ENCODE results near the gene ABCB6.

ABCB6 gene

DNA sequence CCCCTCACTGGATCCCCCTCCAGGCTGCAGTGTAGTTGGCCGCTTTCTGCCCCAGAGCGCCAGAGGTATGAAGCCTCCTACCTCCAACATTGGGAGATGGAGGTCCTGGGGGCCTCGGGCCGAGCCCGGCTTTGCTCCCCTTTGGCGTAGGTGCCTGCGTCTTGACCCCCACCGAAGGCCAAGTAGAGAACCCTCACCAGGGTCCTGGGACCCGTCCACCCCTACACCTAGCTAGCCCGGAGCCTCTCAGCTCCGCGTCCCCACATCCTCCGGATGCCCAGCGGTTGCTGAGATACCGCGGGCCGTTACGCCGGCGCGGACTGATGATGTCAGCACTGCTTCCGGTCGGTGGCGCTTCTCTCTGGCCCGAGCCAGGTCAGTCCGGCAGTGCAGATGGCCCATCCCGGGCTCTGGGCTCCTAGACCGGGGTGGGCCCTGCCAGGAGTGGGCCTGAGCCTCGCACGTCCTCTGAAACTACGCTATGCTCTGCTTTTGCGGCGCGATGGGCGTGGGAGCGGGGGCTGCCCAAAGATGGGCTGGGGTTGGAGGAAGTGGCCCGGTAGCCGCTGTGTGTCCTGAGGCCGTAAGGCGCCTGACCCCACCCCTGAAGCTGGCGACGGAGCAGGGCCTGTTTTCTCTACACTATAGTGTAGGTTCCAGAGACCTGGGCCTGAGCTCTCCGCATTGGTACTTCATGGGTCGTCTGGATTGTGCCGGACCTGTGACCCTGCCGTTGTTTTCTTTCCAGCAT lies 26.6 kb upstream of the ABCB6 start, which contains the start of the genes GLB1L and STK16:
GLB1L (minus strand) TSS at position 297 of the 751 bp plus-strand sequence. CDS start 1,871 bp downstream, outside the sequence.
STK16 (plus strand) TSS at position 332 of the 751 bp plus-strand sequence. CDS start 521 bp downstream, outside the sequence.
- DNase-seq (ENCODE audit: low read depth) = peak; percentile 85

DNA sequence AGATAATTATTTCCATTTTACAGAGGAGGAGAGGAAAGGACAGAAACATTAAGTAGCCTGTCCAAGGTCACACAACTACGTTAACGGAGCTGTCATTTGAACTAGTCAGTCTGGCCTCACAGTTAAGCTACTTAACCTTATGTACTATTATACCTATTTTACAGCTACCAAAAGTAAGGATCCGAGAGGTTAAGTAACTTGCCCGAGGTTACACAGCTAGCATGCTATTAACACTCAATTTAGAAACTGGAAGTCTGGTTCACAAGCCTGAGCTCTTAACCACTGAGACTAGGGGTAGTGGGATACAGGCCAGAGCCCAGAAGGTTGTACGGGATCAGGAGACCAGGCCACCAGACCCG lies 26.0 kb upstream of the ABCB6 start:
- no peak for DNase-seq (ENCODE audit: low read depth)

DNA sequence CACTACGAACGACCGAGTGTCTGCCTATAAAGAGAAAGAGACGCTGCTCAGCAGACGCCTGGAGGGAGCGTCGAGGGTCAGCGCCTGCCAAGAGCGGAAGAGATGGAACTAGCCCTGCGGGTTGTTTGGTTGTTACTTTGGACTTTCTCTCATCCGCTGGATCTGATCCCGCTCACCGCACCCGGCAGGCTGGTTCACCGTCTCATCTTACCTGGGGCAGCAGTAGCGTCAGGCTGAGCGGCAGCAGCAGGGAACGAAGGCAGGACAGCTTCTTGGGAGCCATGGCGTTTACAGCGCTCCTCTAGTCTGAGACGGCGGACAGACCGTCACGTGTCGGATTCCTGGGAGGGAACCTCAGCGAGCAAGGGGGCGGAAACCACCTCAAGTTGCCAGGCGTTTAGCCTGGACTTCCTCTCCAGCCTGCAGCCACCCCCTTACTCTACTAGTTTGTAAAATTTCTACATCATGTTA lies 24.6 kb upstream of the ABCB6 start:
- no peak for DNase-seq (ENCODE audit: low read depth)

DNA sequence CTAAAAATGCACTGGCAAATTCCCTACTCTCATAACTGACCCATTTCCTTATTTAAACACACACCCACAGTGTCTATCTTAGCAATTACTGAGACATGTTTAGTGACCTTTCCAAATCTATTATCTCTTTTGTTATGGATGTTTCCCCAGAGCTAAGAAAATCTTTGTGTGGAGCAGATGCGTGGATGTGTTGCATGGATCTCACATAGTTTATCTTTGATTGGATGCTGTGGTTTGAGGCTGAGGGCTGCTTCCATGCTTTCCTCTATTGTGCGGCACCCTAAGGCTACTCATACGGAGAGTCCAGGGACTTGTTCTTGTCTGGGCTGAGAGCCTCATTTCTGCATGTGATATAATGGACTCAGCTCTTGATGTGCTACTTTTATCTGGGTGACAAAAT lies 15.6 kb upstream of the ABCB6 start:
- DNase-seq (ENCODE audit: low read depth) = no peak

DNA sequence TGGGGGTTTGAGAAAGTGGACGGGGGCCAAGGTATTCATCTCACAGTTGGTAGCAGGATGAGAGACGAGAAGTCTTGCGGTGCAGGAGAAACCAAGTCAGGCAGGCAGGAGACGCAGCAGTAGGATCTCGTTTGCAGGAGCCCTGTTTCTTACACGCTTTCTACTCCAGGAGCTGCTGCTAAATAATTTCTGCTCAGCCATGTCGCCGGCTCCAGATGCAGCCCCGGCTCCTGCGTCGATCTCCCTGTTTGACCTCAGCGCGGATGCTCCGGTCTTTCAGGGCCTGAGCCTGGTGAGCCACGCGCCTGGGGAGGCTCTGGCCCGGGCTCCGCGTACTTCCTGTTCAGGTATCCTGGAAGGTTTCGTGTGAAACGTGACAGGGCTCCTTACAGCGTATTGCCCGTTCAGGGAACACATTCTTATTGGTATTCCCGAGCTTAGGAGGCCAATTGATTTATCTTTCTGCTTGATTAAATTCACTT lies 11.3 kb upstream of the ABCB6 start:
- DNase-seq (ENCODE audit: low read depth) = no peak

DNA sequence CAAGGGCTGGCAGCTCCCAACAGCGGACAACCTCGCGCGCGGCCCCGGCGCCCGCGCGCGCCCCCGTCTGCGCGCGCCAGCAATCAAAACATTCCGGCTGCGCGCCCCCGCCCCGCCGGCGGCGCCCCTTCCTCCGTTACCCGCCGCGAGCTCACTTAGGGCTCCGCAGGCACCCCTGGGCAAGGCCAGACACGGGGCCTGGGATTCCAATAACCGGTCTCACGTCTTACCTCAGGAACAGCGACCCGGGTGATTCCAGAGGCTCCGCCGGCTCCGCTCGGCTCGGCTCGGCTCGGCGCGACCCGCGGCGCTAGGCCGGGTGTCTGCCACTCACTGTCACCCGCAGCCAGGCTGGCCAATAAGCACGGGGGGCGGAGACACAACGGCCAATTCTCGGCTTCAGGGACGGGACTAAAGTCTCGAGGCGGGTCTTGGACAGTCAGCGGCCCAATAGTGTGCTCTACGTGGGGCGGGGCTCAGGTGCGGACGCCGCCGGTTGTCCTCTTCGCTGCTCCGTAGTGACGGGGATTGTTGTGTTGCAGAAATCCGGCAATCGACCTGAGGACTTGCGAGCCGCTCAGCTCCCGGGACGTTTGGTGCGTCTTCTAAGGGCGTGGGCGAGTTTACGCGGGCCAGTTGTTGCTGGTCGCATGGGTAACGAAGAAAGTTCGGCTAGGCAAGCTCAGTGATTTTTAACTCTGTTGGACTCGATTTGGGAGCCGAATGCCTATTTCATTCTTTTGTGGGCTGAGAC lies 10.7 kb upstream of the ABCB6 start, which contains the start of the genes ANKZF1 and ATG9A:
ANKZF1 (plus strand) TSS at position 502 of the 754 bp plus-strand sequence. CDS start 452 bp downstream, outside the sequence.
ATG9A (minus strand) TSS at position 332 of the 754 bp plus-strand sequence. CDS start 1,612 bp downstream, outside the sequence.
- peak; percentile 96 for DNase-seq (ENCODE audit: low read depth)

DNA sequence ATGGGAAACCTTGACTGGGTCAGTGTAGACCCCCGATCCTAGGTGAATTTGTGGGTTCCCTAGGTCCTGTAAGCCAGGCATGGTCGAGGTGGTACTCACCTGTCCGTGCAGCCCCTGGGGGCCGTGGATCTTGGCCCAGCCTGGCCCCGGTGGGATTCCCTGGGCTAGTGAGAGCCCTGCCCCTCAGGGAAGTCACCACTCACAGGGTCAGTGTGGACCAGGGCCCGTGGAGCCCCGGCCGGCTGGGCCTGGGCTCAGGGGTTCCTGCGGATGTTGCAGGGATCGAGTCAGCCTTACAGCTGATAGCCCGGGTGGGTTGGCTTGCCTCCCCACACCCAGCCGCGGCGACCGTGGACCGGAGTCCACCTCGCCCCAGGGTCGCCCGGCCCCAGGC lies 10.2 kb upstream of the ABCB6 start:
- DNase-seq (ENCODE audit: low read depth) = no peak

DNA sequence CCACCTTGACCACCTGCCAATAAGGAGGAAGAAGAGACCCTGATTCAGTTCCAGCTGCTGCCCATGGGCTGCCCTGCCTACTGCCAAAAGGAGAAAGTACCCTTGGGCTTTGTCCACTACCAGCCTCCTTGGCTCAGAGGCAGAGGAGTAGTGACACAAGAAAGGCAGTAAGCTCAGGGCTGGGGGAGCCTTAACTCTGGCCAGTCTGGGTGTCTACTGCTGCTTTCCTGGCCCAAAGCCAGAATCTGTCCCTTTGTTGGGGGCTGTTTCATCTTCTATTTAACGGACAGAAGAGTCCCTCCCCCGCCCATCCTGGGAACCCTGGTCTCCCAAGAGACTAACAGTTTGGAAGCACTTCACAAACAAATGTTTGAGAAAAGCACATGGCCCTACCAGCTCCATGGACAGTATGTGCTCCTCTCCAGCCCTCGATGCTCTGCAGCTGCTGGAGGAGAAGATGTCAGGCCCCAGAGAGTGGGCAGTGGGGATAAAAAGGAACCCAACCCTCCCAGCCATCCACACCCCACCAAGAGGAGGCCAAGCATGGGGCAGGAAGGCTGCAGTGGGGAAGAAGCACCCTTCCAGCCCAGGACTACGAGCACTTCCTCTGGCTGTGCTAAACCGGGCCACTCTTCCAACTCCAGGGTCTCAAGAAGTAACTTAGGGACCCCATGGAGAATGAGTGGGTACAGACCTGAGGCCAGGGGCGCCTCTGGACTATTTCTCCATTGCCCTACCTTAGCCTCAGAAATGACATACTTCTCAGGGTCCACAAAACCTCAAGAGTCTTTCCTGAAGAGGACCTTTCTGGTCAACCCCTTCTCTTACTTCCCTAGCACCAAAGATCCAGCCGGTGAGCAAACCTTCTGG lies 9.5 kb upstream of the ABCB6 start:
- DNase-seq (ENCODE audit: low read depth) = no peak

DNA sequence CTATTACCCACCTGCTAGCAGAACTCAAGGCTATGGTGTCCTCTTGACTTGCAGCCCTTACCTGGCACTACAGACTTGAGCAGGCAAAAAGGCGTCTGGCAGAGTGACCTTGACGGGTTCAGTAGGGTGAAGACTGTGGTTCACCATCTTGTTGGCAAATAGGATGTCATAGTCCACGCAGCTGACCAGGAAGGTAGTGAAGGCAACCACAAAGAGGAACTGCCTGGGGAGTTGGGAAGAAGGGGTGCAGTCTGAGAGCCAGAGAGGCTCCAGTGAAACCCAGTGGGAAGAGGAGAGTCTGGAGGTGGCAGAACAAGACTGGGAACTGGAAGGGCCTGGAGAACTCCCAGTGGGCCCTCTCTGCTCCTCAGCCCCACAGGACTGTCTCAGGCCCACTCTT lies 6.6 kb upstream of the ABCB6 start:
- no peak for DNase-seq (ENCODE audit: low read depth)

DNA sequence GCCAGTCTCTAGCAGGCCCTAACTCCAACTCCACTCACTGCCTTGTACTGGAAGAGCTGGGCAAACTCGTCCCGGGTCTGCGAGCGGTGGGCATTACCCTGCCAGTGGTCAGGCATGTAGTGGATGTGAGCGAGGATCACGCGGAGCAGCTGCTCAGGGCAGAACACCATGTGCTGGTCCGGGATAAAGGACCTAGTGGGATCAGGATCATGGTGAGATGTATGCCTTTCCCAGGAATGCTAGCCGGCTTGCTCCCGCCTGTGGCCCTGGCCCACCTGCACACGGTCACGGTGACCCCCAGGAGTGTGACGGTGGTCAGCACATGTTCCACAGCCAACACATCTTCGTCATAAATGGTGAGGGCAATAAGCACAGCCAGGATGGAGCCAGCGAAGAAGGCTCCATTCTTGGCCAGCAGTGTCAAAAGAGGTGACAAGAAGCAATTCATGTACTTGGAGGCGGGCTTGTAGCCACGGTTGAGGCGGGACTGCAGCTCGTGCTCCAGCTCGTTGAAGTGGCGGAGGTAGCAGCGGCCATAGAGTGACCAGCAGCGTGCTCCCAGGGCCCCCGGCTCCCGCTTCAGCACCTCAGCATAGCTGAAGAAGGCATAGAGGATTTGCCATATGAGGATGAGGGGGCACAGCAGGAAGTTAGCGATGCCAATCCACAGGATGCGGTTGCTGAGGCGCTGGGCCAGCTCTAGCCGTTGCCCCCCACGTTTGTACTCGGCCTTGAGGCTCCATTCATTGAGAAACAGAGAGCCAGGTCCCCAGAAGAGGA lies 5.3 kb upstream of the ABCB6 start:
- no peak for DNase-seq (ENCODE audit: low read depth)

DNA sequence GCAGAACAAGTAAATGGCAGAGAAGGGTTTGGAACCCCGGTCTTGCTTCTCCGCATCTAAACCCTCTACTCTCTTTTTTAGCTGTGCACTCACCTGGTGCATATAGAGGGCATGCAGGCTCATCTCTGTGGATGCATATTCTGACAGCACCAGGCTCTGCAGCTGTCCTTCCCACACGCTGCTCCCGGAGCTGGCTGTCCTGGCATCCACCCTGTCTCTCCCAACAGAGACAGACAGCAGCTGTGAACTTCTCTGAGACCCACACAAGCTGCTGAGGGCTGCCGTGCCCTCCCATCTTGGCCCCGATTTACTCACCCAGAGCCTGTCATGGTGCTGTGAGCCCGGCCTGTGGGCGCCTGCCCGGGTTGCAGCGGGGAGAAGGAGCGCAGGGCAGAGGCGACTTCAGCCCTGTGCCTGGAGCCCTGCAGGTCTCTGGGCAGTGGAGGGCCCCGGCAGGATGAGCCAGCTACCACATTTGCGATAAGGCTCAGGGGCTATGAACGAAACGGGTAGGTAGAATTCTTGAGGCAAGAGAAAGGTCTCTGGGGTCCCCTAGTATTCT lies 3.3 kb upstream of the ABCB6 start:
- DNase-seq (ENCODE audit: low read depth) = no peak

DNA sequence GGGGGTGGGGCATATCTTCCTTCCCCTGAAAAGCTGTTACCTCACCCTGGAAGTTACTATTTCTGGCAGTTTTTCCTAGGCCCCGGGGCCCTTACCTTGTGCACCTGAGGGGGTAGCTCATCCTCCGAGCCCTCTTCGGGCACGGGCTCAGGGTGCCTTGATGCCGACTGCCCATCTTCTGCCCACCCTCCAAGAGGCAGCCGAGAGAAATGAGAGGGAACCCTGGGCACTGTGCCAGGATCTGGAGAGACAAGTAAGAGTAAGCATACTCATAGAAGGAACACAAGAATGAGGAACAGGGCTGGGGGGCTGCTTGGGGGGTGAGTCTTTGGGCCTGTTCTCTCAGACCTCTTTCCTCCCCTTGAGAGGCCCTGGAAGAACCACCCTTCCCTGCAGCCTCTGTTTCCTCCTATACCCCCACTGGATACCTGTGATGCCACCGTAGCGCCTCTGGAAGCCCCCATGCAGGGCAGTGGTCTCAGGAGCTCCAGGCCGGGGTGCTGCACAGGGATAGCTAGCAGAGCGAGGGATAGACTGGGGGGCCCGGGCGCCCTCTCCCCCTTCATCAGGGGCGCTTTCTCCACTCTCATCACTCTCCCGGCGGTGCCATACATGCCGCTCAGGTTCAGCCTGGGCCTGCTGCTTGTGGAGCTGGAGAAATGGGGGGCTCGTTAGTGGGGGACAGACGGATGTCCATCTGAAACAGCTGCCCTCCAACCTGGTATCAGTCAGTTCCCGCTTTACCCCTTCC lies 2.1 kb upstream of the ABCB6 start:
- no peak for DNase-seq (ENCODE audit: low read depth)

DNA sequence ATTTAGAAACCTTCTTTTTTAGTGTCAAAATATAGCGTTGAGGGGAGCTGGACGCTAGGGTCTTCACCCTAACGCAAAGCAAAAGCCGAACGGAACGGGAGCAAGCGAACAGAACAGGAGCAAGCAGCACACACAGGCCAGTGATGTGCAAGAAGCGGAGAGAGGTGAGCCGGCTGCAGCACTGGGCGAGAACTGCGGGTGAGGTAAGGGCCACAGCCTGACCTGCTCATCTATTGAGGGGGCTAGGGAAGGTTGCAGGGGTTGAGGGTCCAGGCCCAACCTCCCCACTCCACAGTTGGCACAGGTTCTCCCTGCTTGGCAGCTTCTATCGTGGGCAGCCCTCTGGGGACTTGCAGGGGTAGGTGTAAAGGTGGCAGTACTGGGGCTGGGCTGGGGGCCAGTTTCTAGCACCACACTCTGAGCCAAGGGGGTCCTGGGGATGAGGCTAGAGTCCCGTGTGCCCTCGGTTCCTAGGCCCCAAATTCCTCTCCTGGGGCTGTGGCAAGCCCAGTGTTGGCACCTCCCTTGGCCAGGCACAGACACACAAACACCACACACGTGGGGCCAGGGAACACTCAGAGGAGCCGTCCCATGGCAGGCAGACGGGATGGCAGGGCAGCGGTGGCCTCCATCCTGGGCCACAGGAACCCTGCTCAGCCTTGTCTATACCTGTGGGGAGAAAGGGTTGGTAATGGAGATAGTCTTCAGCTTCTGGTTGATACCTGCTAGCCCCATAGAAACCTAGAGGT lies 1.2 kb upstream of the ABCB6 start:
- no peak for DNase-seq (ENCODE audit: low read depth)

DNA sequence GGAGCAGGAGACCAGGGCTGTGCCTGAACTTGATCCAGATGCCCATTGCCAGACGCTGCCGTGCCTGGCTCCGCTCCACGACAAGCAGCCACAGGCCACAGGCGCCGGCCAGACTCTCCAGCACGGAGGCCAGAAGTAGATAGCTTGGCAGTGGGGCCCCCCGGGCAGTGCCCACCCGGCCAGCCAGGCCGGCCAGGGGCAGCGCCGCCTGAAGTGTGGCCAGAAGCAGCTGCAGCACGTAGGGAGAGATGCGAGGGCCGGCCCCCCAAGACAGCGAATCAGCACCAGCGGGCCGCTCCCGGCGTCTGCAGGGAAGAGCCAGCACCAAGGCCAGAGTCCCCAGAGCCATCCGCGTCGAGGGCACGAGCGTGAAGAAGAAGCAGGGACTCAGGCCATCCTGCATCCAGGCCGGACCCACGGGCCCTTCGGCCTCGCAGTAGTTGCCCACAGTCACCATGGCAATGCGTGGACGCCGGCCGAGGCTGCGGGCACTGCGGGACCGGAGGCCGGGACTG lies 484 bp downstream of the ABCB6 start:
- DNase-seq (ENCODE audit: low read depth) = no peak

DNA sequence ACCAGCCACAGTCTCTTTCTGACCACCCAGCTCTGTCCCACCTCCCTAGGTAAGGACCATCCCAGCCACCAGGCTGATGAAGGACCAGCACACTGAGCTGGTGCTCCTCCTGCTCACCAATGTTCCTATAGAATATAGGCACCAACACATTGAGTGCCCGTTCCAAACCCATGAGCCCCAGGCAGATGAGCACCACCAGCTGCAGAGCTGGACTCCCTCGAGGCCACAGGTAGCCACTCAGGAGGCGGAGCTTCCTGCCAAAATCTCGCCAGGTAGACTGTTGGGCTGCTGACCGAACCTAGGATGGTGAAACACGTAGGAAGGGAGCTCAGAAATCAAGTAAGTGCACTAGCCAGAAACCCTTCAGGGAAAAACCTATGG lies 2.2 kb downstream of the ABCB6 start:
- no peak for DNase-seq (ENCODE audit: low read depth)

DNA sequence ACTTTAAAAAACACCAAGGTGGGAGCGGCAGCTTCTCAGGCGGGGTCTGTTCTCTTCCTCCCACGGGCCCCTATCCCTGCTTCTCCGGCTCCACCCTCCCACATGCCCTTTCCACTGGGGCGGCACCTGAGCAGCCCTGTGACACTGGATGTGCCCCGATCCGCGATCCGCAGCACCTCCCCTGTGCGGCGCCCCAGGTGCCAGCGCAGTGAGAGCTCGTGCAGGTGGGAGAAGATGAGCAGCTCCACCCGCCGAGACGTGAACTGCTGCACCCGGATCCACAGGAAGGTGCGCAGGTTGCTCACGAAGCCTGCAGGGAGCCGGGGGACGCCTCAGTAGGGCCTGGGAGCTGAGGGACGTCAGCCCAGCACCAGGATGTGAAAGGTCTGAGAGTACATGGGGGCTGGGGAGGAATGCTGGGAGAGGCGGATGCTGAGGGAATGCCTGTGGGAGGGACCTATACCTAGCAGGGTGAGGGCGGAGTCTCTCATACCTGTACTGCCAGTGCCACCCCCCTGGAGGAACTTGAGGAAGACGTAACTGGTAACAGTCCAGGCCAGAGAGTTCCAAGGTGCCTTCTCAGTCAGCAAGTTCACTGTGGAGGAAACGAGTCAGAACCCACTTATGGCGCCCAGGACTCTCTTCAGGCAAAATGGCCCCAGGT lies 2.8 kb downstream of the ABCB6 start:
- no peak for DNase-seq (ENCODE audit: low read depth)

DNA sequence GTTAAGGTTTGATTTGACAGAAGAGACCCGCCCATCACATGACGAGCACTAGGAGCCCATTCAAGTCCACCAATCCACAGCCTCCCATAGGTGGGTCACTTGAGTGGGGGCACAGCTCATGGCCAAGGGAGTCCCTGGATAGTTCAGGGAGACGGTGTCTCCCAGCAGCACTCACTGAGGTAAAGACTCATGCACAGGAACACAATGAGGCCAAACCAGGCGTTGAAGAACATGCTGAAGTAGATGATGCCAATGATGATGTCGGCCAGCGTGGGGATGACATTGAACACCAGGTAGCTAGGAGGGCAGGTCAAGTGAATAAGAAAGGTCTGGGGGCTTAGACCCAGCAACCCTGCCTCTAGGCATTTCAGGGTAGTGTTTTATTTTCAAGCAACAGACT lies 4.0 kb downstream of the ABCB6 start:
- DNase-seq (ENCODE audit: low read depth) = no peak

DNA sequence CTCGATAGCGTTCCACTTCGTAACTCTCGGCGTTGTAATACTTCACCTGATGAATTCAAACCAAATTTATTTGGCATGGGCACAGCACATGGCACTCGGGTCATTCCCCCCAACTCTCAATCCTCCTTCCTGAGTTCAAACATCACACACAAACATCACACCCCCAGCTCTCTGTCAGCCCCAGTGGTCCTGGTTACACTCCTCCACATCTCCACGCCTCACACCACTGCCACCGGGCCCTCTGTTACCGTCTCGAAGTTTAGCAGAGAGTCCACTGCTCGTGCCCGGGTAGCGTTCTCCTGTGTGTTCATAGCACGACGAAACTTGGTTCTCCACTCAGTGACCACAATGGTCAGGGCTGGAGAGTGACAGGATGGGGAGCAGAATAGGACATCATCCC lies 4.6 kb downstream of the ABCB6 start:
- no peak for DNase-seq (ENCODE audit: low read depth)

Measured in stimulated activated CD8-positive, alpha-beta memory T cell treated with anti-CD3 and anti-CD28 coated beads, Interleukin-12 subunit alpha, Interleukin-12 subunit beta, amount 100 ng/mL, for 1 hour (primary cell).